Cardiac muscle cell (in vitro differentiated cells and primary cell): Measurements from ENCODE around the gene PRCD. TPM values are rescaled to one million over a fixed set of nuclear protein-coding genes. Genes with fewer than 3 reads are reported as not detected.

Source experiments
- DNase-seq, 2 donors: peaks; one replicate each; pipeline versions ENCODE4 v3.0.0 to v3.0.0-alpha.2; 2010 to 2017; ENCODE audit warnings: low read depth in 1 of 2, low spot score in 1 of 2
- H3K27ac ChIP-seq: fragments of 200-600 bp; sonication (generic); 2 replicates; pipeline ENCODE4 v1.5.1; 2016
- H3K27me3 ChIP-seq: fragments of 200-600 bp; sonication (generic); 2 replicates; pipeline ENCODE4 v1.6.0; 2016; ENCODE audit warnings: control low read depth
- H3K36me3 ChIP-seq: fragments of 200-600 bp; sonication (generic); 2 replicates; pipeline ENCODE4 v1.5.1; 2016; ENCODE audit warnings: control low read depth
- H3K4me1 ChIP-seq: fragments of 200-600 bp; sonication (generic); 2 replicates; pipeline ENCODE4 v1.8.1; 2017; ENCODE audit warnings: low read depth, mild to moderate bottlenecking, mixed run types
- H3K4me3 ChIP-seq: fragments of 200-600 bp; sonication (generic); 2 replicates; pipeline ENCODE4 v1.5.1; 2016; ENCODE audit warnings: mild to moderate bottlenecking
- H3K9me3 ChIP-seq: fragments of 200-600 bp; sonication (generic); 2 replicates; pipeline ENCODE4 v1.5.1; 2017; ENCODE audit warnings: low read depth, mild to moderate bottlenecking, control low read depth
- polyA plus RNA-seq: library from polyadenylated mRNA; unstranded; fragments of >200 nt; fragmentation: Nextera tagmentation; extraction: Ambion mirVana; gene quantifications from 2 replicates; pipeline ENCODE4 v1.2.1, GENCODE V29; 2016
- total RNA-seq: library from RNA; depleted of rRNA; stranded (reverse); fragments of >200 nt; gene quantifications from 2 replicates; pipeline ENCODE4 v1.2.3, GENCODE V29; 2016
- TF ChIP-seq, protein P1 (sequence below): IDR thresholded peaks from 2 replicates; pipeline ENCODE4 v1.5.1; 2012; ENCODE audit warnings: low read depth, mild to moderate bottlenecking, low read length

The PRCD gene
- total and polyA plus RNA-seq, 2 experiments from 2014 or later: 7.3 to 14.4 TPM

GRCh38 chr17:76543826-76544545 is 4.1 kb downstream of the PRCD start:
- TF ChIP-seq, protein P1, sequence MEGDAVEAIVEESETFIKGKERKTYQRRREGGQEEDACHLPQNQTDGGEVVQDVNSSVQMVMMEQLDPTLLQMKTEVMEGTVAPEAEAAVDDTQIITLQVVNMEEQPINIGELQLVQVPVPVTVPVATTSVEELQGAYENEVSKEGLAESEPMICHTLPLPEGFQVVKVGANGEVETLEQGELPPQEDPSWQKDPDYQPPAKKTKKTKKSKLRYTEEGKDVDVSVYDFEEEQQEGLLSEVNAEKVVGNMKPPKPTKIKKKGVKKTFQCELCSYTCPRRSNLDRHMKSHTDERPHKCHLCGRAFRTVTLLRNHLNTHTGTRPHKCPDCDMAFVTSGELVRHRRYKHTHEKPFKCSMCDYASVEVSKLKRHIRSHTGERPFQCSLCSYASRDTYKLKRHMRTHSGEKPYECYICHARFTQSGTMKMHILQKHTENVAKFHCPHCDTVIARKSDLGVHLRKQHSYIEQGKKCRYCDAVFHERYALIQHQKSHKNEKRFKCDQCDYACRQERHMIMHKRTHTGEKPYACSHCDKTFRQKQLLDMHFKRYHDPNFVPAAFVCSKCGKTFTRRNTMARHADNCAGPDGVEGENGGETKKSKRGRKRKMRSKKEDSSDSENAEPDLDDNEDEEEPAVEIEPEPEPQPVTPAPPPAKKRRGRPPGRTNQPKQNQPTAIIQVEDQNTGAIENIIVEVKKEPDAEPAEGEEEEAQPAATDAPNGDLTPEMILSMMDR: no peak
- H3K36me3 ChIP-seq: no peaks in the 10 kb centered on the region
- H3K27ac ChIP-seq: peak overlapping the region; percentile 49
- peaks cover 38% of the 10 kb centered on the region for H3K4me1 ChIP-seq
- H3K27me3 ChIP-seq: peaks cover 4% of the 10 kb centered on the region
- DNase-seq: peak in 1 of 2 donors; percentile 59
- no peaks in the 10 kb centered on the region for H3K9me3 ChIP-seq
- no peak overlapping the region for H3K4me3 ChIP-seq

- TF ChIP-seq, protein P1: no peak
- no peak overlapping the region for H3K4me3 ChIP-seq
- H3K9me3 ChIP-seq: no peaks in the 10 kb centered on the region
- peak overlapping the region; percentile 49 for H3K27ac ChIP-seq
- no peaks in the 10 kb centered on the region for H3K36me3 ChIP-seq
- DNase-seq: no peak
- H3K4me1 ChIP-seq: peaks cover 38% of the 10 kb centered on the region
- no peaks in the 10 kb centered on the region for H3K27me3 ChIP-seq
Measured at GRCh38 chr17:76544546-76545365, 4.9 kb downstream of the PRCD start.

DNA sequence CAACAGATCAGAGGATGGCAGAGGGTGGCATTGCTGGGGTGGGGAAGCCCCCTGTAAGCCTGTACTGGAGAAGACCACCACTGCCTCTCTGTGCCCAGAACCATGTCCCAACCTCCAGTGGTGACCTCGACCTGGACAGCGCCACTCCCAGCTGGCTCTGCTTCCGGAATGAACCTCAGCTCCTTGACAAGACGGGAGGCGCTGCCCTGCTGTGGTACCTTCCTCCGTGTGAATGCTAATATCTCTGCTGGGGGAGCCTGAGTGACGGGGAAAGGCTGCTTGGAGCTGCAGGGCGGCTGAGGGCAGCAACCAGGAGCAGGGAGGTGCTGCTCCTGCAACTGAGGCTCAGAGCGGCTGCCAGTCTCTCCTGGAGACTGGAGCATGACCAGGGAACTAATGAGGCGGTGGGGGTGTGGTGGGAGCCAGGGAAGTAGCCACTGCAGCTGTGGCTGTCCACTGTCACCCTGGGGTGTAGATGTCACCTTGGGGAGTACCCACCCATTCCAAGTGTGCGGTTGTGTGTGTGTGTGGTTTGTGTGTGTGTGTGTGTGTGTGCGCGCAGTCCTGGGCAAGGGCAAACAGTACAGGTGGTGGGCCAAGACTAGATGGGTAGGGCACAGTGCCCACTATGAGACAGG is 6.2 kb downstream of the PRCD start:
- Histone ChIP-seq H3K27me3 (no peaks in the 10 kb centered on the region), H3K4me1 (peaks cover 38% of the 10 kb centered on the region), H3K36me3 (no peaks in the 10 kb centered on the region), H3K27ac (no peak overlapping the region), H3K4me3 (no peak overlapping the region), H3K9me3 (no peaks in the 10 kb centered on the region)
- no peak for DNase-seq
- TF ChIP-seq, protein P1: no peak

DNA sequence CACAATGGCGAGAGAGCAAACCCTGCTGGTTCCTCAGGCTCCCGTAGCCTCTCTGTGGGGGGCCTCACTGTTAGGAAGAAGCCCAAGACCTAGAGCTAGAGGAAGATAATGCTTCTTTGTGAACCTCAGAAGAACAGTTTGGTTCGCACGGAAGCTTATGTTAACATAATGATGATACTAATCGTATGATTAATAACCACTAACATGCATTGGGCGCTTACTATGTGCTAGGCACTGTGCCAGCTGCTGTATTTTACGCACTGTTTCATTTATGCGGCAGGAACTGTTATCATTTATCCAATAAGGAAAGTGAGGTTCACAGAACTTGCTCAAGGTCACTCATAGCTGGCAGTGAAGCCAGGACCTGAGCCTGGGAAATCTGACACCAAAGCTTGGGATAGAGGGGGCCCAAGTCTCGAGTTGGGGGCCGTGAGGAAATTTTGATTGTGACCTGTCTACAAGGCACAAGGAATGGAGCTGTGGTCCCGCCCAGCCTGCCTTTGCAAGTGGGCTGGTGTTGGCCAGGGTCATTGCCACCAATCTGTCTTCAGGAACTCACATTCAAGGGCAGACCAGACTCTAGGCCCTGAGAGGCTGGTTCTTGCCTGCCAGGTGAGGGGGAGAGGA is 6.8 kb downstream of the PRCD start:
- DNase-seq: peak in 1 of 2 donors; percentile 90
- peaks cover 40% of the 10 kb centered on the region for H3K4me1 ChIP-seq
- H3K27ac ChIP-seq: no peak overlapping the region
- no peaks in the 10 kb centered on the region for H3K27me3 ChIP-seq
- no peak overlapping the region for H3K4me3 ChIP-seq
- H3K36me3 ChIP-seq: no peaks in the 10 kb centered on the region
- H3K9me3 ChIP-seq: no peaks in the 10 kb centered on the region
- TF ChIP-seq, protein P1: no peak

DNA sequence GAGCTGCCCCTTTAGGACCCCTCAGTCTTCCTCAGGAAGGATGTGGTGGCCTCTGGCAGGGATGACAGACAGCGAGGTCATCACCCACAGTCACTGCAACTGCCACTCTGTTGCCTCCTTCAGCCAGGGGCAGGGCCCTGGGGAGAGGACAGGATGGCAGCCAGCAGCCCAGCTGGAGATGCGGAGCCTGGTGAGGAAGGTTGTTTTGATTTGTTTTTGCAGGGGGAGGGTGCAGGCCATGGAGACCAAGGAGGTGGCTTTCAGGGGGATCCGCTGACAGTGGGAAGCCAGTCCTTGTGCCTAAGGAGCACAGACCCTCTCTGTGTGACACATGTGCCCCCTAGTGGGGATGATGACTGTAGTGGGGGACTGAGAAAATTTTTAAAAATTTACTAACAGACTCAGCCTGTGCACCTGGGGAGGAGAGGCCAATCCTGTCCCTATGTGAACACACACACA is 7.4 kb downstream of the PRCD start:
- Histone ChIP-seq H3K36me3 (no peaks in the 10 kb centered on the region), H3K27me3 (no peaks in the 10 kb centered on the region), H3K9me3 (no peaks in the 10 kb centered on the region), H3K27ac (no peak overlapping the region), H3K4me1 (peaks cover 40% of the 10 kb centered on the region), H3K4me3 (no peak overlapping the region)
- DNase-seq: peak; percentile 80 to 81
- TF ChIP-seq, protein P1: peak; percentile 73
